ENCODE results near the gene SLC16A7. TPM values are rescaled to one million over a fixed set of nuclear protein-coding genes. Genes with fewer than 3 reads are reported as not detected.

SLC16A7 gene
- total RNA-seq, 1 donor from 2014 or later = 26.2 TPM

DNA sequence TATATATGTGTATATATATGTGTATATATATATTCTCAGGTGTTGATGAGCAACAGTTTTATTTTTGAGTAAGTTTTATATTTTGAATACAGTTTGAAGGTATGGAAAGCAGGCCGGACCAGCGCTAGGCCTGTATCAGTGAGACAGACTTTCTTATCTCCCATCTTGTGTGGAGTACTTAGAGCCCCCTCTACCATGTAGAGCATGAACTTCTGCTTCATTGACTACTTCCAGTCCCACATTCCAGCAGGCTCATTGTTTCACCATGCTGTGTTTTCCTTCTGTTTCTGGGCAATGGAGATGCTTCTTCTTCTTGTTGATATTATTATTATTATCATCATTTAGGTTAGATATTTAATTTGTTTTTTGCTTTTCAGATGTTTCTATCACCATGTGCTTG is 76.4 kb downstream of the SLC16A7 start:
- DNase-seq = no peak

DNA sequence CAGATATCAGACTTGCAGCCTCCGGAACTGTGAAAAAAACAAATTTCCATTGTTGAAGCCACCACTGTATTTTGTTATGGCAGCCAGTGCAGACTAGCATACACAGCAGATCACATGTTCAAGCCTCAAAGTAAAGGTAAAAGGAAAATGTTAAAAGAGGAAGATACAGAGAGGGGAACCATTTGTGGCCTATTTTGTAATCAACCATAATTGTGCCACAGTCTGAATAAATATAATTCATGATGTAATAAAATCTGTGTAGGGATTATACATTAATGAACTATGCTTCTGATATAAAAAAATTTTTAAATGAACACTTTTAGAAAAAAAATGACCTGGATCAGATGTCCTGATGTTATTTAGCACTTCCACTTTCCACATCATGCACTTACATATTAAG is 79.6 kb downstream of the SLC16A7 start:
- DNase-seq = no peak

DNA sequence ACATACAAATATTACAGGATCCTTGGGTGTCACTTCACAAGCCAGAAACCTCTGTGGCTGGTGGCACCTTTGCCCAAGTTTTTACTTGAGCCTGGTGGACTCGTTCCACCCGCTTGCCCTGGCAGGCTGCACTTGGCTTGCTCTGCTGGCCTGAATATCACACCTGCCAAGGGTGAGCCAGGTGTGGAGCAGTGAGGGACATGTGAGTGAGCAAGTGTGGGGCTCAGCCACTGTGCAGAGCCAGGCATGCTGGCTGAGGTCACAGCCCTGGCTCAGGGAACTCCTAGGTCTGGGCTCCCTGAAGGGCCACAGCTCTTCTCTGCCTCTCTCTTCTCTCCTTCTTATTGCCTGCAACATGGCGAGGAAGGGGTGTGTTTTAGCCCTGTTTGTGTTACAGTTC is 82.0 kb downstream of the SLC16A7 start:
- DNase-seq = no peak

DNA sequence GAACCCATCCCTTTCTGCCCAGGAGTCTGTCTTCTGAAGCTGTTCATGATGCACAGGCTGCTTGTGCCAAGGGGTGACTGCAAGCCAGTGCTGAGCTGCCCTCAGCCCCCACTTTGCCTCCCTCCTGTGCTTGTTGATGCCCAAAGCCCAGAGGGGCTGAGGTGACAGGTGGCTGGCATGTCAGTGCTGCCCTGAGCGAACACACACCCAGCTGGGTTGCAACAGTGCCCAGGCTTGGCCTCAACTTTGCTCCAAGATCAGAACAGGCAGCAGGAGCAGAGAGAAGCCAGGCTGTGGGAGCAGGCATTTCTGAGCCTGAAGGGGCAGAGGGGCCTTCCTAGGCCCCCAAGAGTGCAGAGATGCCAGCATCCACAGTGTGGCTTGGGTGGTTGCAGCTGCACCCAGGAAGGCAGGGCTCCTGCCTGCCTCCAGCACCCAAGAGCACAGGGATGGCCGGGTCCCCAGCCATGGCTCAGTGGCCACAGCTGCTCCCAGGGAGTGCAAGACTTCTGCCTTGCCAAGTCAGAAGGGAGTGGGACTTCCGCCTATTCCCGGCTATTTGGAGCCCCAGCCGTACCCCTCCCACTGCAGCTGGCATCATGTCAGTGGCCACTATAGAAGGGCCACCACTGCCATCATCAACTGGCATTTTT is 83.1 kb downstream of the SLC16A7 start:
- DNase-seq = no peak

DNA sequence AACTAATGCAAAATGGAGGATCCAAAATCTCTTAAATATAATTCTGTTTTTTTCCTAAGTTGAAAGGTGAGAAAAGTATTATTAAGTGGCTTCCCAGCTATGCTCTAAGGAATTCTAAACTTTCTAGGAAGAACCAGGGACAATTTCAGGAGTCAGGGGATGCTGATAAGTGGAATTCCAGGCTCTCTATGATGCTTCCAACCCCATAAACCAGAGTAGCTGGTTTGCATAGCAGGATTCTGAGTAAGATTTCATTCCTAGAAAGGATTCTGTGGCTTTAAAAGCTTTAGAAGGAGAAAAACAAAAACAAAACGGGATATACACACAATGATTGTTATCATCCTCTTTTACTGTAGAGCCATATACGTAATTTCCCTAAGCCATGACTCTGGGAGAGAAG is 93.9 kb downstream of the SLC16A7 start:
- DNase-seq = no peak

DNA sequence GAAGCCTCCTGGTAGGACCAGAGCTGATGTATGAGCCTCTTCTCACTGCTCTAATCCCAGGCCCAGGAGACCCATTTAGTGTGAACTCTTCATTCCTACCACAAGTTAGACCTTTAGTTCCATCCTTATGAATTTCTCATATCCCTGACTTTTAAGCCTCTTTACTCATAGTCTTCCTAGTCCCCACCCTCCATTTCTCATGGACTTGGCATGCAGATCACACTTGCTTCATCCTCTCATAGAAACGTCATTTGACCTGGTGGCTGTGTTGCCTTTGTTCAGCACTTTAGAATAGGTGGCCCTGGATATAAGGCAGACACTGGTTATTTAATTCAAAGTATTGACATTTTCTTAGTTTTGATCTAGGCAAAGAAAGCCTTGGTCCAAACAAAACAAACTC is 99.5 kb downstream of the SLC16A7 start:
- no peak for DNase-seq

DNA sequence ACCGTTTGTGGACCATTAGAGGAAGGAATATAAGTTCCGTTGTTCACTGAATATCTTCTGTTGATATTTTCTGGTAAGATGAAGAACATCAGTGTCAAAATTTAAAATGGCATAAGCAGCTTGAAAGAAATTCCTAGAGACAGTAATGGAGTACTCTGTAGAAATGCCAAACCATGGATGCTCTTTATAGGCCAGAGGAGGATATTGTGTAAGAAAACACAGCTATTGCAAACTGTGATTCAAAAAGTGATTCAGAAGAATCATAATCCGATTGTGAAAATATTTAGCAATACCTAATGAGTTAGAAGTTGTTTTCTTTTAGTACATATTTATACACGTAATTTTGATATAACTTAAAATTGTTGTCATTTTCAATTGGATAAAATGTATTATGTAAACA is 102.8 kb downstream of the SLC16A7 start:
- no peak for DNase-seq

DNA sequence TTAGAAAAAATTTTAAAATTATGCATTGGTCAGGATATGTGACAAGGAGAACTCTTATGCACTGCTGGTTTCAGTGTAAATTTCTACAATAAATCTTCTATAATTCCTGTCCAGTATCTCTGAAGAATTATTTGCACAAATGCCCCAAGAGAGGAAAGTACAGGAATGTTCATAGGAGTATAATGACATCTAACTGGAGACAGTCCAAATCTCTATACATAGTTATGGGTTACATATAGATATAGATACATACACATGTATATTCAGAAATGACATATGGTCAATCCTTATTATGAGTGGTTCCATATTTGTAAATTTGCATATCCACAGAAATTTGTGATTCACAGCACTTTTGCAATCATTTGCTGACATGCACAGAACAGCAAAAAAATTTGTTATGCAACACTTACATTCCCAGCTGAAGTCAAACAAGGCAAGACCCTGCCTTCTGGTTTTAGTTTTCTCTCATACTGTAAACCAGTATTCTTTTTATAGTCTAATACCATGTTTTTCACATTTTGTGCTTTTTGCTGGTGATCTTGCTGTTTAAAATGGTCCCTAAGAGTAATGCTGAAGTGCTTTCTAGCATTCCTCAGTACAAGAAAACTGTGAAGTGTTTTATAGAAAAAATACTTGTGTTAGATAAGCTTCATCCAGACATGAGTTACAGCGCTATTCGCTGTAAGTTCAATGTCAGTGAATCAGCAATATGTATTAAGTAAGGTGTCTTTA is 103.8 kb downstream of the SLC16A7 start:
- DNase-seq = peak; percentile 5

DNA sequence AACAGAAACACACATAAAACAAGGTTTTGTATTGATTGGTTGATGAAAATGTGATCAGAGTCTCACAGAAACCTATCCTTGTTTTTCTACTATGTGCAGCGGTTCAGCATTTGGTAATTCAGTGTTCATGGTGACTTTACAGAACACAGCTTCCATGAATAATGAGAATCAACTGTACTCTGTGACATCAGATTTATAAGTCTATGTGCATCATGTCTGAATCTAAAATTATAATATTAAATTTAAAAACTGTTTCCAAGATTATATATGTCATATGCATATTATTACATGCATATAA is 104.3 kb downstream of the SLC16A7 start:
- DNase-seq = no peak

DNA sequence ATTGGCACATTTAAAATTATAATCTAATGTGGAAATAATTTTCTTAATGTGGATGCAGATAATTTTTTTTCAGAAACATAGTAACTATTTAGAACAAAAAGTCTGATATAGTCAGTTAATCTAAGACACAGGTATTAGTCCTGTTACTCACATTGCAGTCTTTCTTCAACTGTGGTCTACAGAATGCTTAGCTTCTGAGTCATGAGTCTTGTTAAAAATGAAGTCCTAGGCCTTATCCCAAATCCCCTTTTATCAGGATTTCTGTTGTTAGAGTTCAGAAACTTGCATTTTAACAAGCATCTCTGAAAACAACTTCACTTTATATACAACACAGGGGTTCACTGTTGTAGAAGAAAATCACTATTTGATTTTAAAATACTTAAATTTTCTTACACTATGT is 112.2 kb downstream of the SLC16A7 start:
- DNase-seq = no peak

DNA sequence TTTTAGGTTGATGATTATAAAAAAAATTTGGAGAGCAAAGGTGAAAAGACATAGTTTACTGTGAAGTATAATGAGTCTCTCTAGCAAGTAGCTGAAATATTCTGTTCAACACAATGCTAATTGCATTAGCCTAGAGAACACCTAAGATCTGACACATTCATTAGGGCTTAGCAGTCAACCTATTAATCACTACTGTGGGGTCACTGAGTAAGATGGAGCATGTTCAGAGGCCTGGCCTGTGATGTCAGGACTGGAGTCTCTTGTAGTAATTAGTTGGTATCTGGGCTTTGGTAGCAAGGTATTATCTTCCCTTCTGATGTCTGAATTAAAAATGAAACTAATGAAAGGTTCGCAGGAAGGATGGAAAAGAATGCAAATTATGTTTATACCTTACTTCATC is 112.7 kb downstream of the SLC16A7 start:
- no peak for DNase-seq

DNA sequence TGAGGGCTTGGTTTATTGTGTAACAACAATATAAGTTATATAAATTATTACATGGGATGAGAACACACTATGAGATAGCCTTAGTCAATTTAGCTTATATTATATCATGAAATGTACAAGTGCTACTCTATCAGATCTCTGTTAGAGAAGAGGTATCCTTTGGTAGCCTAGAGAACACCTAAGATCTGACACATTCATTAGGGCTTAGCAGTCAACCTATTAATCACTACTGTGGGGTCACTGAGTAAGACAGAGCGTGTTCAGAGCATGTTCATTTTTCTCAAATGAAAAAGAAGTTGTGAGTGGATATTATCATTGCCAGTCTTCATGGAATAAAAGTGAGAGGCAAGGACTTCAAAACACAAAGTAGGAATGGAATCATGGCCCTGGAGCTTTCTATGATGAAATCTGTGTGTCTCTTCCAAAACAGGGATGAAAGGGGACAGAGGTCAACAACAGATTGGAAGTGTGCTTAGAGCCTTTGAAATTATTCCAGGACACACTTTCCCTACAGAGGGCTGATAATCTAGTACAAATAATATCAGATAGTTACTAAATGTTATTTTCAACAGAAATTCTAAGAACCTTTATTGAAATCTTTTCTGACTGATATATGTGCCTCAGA is 114.3 kb downstream of the SLC16A7 start:
- DNase-seq = no peak

DNA sequence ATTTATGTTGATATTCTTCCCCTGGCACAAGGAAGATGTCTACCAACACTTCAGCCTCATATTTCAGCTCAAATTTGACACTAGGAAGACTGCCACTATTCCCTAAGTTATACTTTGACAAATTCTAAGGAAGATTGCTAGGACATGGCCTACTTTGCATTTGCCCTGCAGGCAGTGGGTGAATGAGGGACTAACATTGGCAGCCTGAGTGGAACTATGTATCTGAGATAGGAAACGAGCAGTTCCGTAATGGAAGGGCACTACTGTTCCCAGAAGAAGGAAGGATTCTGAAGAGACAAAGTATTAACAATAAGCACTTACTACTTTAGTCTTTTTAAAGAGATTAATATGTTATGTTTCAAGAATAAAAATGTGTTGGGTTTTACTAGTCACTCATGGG is 115.1 kb downstream of the SLC16A7 start:
- no peak for DNase-seq

DNA sequence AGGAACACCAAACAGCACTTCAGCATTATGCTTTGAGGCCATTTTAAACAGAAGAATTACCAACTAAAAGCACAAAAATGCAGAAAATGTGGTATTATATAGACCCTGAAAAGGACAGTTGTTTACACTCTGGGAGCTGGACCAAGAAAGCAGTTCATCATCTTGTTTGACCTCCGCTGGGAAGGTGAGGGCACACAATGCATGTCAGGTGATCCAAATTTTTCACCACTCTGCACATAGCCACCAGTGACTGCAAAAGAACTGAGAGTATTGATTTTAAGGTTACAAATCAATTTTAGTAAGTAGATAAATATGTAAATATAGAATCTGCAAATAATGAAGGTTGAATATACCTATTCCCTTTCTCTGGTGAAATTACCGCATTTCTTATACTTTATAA is 119.6 kb downstream of the SLC16A7 start:
- DNase-seq = no peak

DNA sequence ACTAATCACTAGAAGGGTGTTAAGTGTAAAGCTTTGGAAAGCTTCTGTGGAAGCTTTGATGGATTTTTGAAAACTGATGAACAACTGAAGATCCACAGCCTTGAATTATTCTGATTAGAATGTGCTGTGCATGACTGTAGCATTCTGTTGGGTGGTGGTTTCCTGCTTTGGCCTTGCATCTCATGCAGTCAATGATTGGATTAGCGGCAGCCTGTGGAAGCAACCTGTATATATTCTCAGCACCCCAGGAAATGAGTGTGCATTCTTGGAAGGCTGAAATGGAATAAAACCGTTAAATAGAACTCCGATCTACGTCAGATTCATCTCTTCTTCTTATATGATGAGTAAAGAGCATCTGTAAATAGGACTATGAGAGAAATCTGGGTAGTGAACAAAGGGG is 120.2 kb downstream of the SLC16A7 start:
- DNase-seq = no peak

DNA sequence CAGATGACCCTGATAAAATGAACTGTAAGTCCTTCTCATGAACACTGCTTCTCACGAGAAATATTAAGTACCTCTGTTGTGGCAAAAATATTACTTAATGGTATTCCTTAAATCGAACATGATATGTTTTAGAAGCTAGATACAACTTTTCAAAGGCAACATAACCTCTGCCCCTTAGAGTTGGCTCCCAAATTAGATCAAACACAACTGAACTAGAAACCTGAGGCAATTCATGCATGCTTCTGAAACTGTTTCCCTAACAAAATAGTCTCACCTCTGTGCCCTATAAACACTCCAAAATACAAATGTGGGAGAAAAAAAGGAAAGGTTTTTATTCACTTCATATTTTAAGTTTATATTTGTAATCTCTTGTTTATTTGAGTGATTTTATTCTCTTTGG is 121.6 kb downstream of the SLC16A7 start:
- DNase-seq = no peak

DNA sequence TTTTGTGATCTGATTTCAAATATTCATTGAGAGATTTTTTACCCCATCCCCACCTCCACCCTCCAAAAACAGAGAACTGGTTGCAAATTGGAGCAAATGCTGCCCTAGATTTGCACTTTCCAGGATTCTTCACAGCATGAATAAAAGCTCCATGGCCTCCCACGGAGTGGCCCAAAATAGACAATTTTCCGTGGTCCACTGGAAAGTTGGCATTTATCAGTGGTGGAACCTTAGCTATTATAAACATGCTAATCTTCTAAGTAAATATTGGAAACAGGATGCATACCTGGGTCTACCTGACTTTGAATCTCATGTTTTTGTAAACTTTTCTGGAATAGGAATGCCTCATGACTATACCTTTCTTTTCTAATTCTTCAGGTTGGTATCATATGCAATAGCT is 123.9 kb downstream of the SLC16A7 start:
- no peak for DNase-seq

DNA sequence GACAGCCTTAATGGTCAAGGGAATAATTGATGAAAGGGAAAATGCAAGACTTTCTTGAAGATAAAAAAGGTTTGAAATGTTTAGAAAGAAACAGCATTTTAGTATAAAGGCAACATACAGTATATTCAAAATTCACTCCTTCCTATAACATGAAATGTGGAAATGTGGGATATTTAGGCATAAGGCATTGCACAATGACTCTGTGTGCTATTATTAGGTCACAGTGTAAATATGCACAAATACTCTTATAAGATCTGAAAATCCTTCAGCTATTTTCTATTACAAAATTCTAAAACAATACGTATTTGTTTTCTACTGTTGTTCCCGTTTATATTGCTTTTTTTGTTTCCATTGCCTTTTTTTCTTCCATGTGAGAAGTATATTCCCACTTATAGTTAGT is 127.7 kb downstream of the SLC16A7 start:
- no peak for DNase-seq

DNA sequence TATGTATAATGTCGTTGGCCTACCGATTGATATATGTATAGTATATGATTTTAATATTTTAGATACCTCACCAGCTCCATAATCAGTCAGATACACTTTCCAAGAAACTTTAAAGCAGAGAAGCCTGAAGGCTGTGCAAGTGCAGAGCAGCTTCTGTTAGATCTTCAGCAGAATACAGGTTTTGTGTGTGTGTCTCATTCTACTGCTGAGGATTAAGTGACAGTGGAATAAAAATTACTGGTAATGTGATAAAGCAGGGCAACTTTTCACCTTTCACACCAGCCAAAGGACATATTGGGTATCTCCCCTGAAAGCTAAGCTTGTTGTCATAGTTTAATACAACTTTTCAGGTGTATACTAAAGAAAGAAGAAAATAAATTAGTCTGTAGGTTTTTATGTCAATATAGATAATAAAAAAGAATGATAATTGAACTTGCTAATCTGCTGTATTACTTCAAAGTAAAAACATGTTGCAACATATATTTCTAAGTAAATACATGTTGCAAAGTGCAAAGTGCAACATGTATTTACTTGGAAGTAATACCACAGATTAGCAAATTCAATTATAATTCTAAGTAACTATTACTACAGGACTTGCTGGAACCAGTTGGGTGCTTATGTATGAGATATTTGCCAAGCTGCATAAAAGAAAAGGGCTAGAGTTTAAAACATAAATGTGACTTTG is 128.3 kb downstream of the SLC16A7 start:
- no peak for DNase-seq

DNA sequence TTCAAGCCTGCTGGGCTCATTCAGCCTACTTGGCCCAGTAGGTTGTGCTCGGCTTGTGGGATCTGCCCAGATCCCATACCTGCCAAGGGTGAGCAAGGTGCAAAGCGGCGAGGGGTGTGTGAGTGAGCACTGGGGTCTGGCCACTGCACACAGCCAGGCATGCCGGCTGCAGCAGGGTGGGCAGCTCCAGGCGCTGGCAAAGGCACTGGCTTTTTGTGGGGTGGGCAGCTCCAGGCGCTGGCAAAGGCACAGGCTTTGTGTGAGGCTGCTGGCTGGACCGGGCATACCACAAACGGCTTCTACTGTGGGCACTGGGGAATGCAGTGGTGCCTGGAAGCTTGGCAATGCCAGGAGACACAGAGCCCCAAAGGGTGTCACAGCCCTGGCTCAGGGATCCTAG is 137.4 kb downstream of the SLC16A7 start:
- no peak for DNase-seq

DNA sequence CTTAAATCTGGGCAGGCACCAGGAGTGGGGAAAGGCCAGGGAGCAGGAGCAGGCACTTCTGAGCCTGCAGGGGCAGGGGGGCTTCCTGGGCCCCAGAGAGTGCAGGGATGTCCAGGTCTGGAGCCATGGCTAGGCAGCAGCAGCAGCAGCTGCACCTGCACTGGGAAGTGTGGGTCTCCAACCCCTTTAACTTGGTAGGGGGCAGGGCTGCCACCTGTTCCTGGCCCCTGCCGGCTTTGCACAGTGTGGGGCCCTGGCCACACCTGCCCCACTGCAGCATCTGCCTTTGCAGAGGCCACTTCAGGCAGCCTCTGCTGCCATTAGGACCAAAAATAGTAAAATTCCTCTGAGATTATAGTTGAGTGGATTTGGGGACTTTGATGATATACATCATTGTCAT is 138.5 kb downstream of the SLC16A7 start:
- DNase-seq = no peak

DNA sequence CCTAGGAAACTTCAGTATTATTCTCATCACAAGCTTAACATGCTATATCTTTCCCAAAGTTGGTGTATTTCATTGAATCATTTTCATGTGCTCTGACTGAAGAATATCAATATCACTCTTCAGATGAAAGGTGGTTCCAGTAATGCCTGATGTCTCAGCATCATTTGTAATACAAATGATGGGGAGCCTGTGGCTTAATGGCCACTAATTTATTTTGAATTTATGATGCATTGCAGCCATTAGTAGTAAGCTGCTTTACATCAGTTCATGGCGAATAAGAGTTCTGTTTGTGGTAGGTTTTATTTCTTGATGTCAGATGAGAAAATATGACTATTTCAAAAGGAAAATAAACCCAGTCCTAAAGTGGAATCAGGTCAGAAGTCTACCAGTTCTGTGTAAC is 139.4 kb downstream of the SLC16A7 start:
- DNase-seq = no peak

DNA sequence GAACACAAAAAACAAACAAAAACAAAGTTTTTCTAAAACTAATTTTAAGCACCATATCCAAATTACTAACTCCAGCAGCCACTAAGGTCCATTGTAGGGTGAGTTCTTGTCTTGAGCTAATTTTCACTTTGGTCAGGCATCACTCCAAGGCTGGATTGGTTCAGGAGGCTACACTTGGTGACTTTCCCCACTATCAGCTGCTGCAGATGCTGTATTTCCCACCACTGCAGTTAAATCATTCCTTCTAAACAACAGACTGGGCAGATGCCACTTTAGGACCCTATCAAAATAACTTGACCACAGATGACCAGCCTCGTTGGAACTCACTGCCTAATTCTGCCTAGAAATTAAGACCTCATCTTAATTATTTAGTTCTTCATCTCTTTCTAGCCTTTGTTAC is 140.5 kb downstream of the SLC16A7 start:
- no peak for DNase-seq

DNA sequence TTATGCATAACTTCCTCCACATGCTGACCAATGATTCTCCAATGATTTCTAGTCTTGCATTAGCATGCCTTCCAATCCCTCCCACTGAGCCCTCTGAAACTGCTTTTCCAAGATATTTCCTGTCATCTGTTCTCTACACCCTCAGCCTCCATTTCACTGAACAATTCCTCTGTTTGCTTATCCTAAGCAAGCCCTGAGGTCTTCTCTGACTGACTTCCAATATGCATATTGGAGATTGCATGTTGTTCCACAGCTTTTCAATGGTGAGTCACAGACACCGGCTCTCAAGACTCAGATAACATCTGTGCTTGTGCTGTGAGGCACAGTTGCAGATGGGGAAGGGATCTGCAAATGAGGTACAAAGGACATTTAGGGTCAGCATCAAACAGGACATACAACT is 141.0 kb downstream of the SLC16A7 start:
- no peak for DNase-seq

Data from tongue (tissue), 2 donors.